Common myeloid progenitor, CD34-positive (primary cell): ENCODE results near the gene NTM.

Experiments used
- CTCF ChIA-PET: fragments of 350-600 bp; sonication (Branson Sonifier 250); formaldehyde crosslinking; loops from one replicate; lab custom pipeline; 2021; ENCODE audit warnings: antibody characterized with exemption; lab: Charles Lee
- POLR2A ChIA-PET: fragments of 350-600 bp; sonication (Branson Sonifier 250); formaldehyde crosslinking; loops from one replicate; lab custom pipeline; 2021; ENCODE audit warnings: antibody characterized with exemption; lab: Charles Lee
- DNase-seq, 3 donors: peaks; one replicate each; pipeline versions ENCODE4 v3.0.0 to v3.0.0-alpha.2; 2013
- H3K27ac ChIP-seq, 2 experiments: 1 replicate in 1 of 2; 2 replicates in 1 of 2; pipeline ENCODE4 v1.7.0; 2013; ENCODE audit warnings: inconsistent platforms in 2 of 2, low read length in 2 of 2, mild to moderate bottlenecking in 2 of 2, low read depth in 1 of 2, moderate library complexity in 1 of 2; ENCODE audit not compliant: severe bottlenecking in 2 of 2, insufficient read depth in 1 of 2, poor library complexity in 1 of 2
- H3K27me3 ChIP-seq, 5 experiments: replicated peaks in 2 of 5; 1 replicate in 3 of 5; 2 replicates in 2 of 5; pipeline versions ENCODE4 v1.6.1 to v1.7.0; 2013; ENCODE audit warnings: low read length in 4 of 5, mild to moderate bottlenecking in 2 of 5, moderate library complexity in 2 of 5, inconsistent platforms in 1 of 5; ENCODE audit not compliant: insufficient read depth in 5 of 5, control insufficient read depth in 4 of 5
- H3K36me3 ChIP-seq, 4 experiments: 1 replicate in 2 of 4; 2 replicates in 2 of 4; pipeline versions ENCODE4 v1.6.1 to v1.7.0; 2013; ENCODE audit warnings: low read length in 3 of 4, control low read depth in 1 of 4, mild to moderate bottlenecking in 1 of 4; ENCODE audit not compliant: control insufficient read depth in 4 of 4, insufficient read depth in 4 of 4
- H3K4me1 ChIP-seq, 4 experiments: 1 replicate in 3 of 4; 2 replicates in 1 of 4; pipeline versions ENCODE4 v1.6.1 to v1.7.1; 2013; ENCODE audit warnings: low read length in 3 of 4, mild to moderate bottlenecking in 3 of 4, control low read depth in 1 of 4, inconsistent platforms in 1 of 4, moderate library complexity in 1 of 4; ENCODE audit not compliant: control insufficient read depth in 4 of 4, insufficient read depth in 4 of 4; ENCODE audit errors: control extremely low read depth in 1 of 4
- H3K4me3 ChIP-seq, 7 experiments: 1 replicate in 4 of 7; 2 replicates in 3 of 7; pipeline versions ENCODE4 v1.5.1 to v1.7.0; 2013; ENCODE audit warnings: mild to moderate bottlenecking in 7 of 7, low read length in 6 of 7, moderate library complexity in 6 of 7, inconsistent platforms in 2 of 7, low read depth in 2 of 7, control low read depth in 1 of 7; ENCODE audit not compliant: insufficient read depth in 4 of 7, control insufficient read depth in 1 of 7; ENCODE audit errors: extremely low read depth in 1 of 7
- H3K9me3 ChIP-seq, 5 experiments: 1 replicate in 4 of 5; 2 replicates in 1 of 5; pipeline versions ENCODE4 v1.6.1 to v1.7.1; 2013; ENCODE audit warnings: low read length in 4 of 5, mild to moderate bottlenecking in 2 of 5, inconsistent platforms in 1 of 5, low read depth in 1 of 5, moderate library complexity in 1 of 5; ENCODE audit not compliant: control insufficient read depth in 4 of 5, insufficient read depth in 2 of 5; ENCODE audit errors: control extremely low read depth in 1 of 5
- WGBS: methylation state at CpG from one replicate; pipeline ENCODE4 v1.1.5; 2013; ENCODE audit not compliant: insufficient coverage; 5-methylcytosine and 5-hydroxymethylcytosine counted together

Gene NTM

GRCh38 chr11:132093536-132094259, 723.3 kb downstream of the NTM start:
- WGBS: 69% methylated on average over 7 of the region's 7 CpGs
- DNase-seq: peak; percentile 52 to 90 (median 77)
- Histone ChIP-seq H3K4me1 (peaks cover 3 to 24% (median 4%) of the 10 kb centered on the region in 4 experiments), H3K4me3 (no peak overlapping the region), H3K36me3 (no peaks in the 10 kb centered on the region), H3K9me3 (peaks cover 0 to 3% (median 0%) of the 10 kb centered on the region in 5 experiments), H3K27me3 (peaks cover 0 to 3% (median 0%) of the 10 kb centered on the region in 5 experiments), H3K27ac (no peak overlapping the region)
- POLR2A ChIA-PET: no interaction called here
- CTCF ChIA-PET: interaction anchor here (1.7 kb wide), 1 partner anchor 20 kb away, joined by 4 read pairs; no protein-coding TSS in a partner anchor

GRCh38 chr11:132094598-132094997, 724.2 kb downstream of the NTM start:
- Histone ChIP-seq H3K36me3 (no peaks in the 10 kb centered on the region), H3K27me3 (peaks cover 0 to 3% (median 0%) of the 10 kb centered on the region in 5 experiments), H3K27ac (no peak overlapping the region), H3K9me3 (peaks cover 0 to 3% (median 0%) of the 10 kb centered on the region in 5 experiments), H3K4me3 (no peak overlapping the region), H3K4me1 (peaks cover 3 to 24% (median 4%) of the 10 kb centered on the region in 4 experiments)
- WGBS: no CpG with 5 or more reads among the region's 1 CpG
- ChIA-PET CTCF (interaction anchor here (1.7 kb wide), 1 partner anchor 19 kb away, joined by 4 read pairs; no protein-coding TSS in a partner anchor), POLR2A (no interaction called here)
- DNase-seq: peak in 2 of 3 donors; percentile 27 to 57

GRCh38 chr11:132095230-132096131, 725.1 kb downstream of the NTM start:
- H3K27me3 ChIP-seq: peaks cover 0 to 3% (median 0%) of the 10 kb centered on the region in 5 experiments
- DNase-seq: peak in 2 of 3 donors; percentile 57 to 80
- H3K36me3 ChIP-seq: no peaks in the 10 kb centered on the region
- POLR2A ChIA-PET: no interaction called here
- H3K27ac ChIP-seq: no peak overlapping the region
- H3K4me3 ChIP-seq: no peak overlapping the region
- peaks cover 0 to 3% (median 0%) of the 10 kb centered on the region in 5 experiments for H3K9me3 ChIP-seq
- H3K4me1 ChIP-seq: peaks cover 3 to 24% (median 4%) of the 10 kb centered on the region in 4 experiments
- CTCF ChIA-PET: interaction anchor here (1.7 kb wide), 1 partner anchor 19 kb away, joined by 4 read pairs; no protein-coding TSS in a partner anchor
- WGBS: 72% methylated on average over 13 of the region's 13 CpGs

- ChIA-PET CTCF (no interaction called here), POLR2A (no interaction called here)
- no peak for DNase-seq
- H3K27me3 ChIP-seq: peaks cover 0 to 3% (median 0%) of the 10 kb centered on the region in 5 experiments
- WGBS: 91% methylated on average over 9 of the region's 11 CpGs
- H3K4me1 ChIP-seq: peaks cover 3 to 24% (median 4%) of the 10 kb centered on the region in 4 experiments
- H3K9me3 ChIP-seq: no peaks in the 10 kb centered on the region
- H3K27ac ChIP-seq: no peak overlapping the region
- H3K4me3 ChIP-seq: no peak overlapping the region
- H3K36me3 ChIP-seq: no peaks in the 10 kb centered on the region
These were observed 725.9 kb downstream of the NTM start for GRCh38 chr11:132096132-132096825.

GRCh38 chr11:132099692-132100091, 729.3 kb downstream of the NTM start:
- H3K27me3 ChIP-seq: peaks cover 0 to 3% (median 0%) of the 10 kb centered on the region in 5 experiments
- H3K4me1 ChIP-seq: peaks cover 0 to 13% (median 2%) of the 10 kb centered on the region in 4 experiments
- H3K9me3 ChIP-seq: no peaks in the 10 kb centered on the region
- CTCF ChIA-PET: interaction anchor here (1.2 to 1.8 kb wide), 2 partner anchors 15 to 24 kb away, joined by 3 to 7 read pairs; no protein-coding TSS in a partner anchor
- no peaks in the 10 kb centered on the region for H3K36me3 ChIP-seq
- H3K27ac ChIP-seq: no peak overlapping the region
- no peak overlapping the region for H3K4me3 ChIP-seq
- POLR2A ChIA-PET: no interaction called here
- 71% methylated on average over 2 of the region's 4 CpGs for WGBS
- DNase-seq: peak in 2 of 3 donors; percentile 20 to 38

GRCh38 chr11:132100583-132100982, 730.2 kb downstream of the NTM start:
- WGBS: 93% methylated on average over 3 of the region's 5 CpGs
- ChIA-PET POLR2A (no interaction called here), CTCF (interaction anchor here (1.1 to 1.8 kb wide), 4 partner anchors 14 to 57 kb away, joined by 3 to 7 read pairs (median 4); no protein-coding TSS in a partner anchor)
- Histone ChIP-seq H3K27ac (no peak overlapping the region), H3K27me3 (peaks cover 0 to 3% (median 0%) of the 10 kb centered on the region in 5 experiments), H3K9me3 (no peaks in the 10 kb centered on the region), H3K36me3 (no peaks in the 10 kb centered on the region), H3K4me1 (peaks cover 0 to 6% (median 2%) of the 10 kb centered on the region in 4 experiments), H3K4me3 (no peak overlapping the region)
- DNase-seq: no peak
